Measurements from ENCODE around the gene MRC2. TPM values are rescaled to one million over a fixed set of nuclear protein-coding genes. Genes with fewer than 3 reads are reported as not detected.

MRC2 gene
- total RNA-seq, 4 donors from 2014 or later, result 23.3 to 59.8 (median 39.9) TPM

GRCh38 chr17:62741290-62741689 is 113.8 kb downstream of the MRC2 start:
- no peak for ATAC-seq
- no peak for TF ChIP-seq CTCF (IDR thresholded peaks at IDR 0.05)
- no peak for TF ChIP-seq EP300 (IDR thresholded peaks at IDR 0.05)
- no peak for TF ChIP-seq POLR2A (IDR thresholded peaks at IDR 0.05)
- no peak for TF ChIP-seq POLR2AphosphoS5 (IDR thresholded peaks at IDR 0.05)
- Histone ChIP-seq H3K27ac (no peak overlapping the region), H3K4me3 (no peak overlapping the region), H3K9me3 (no peaks in the 10 kb centered on the region), H3K36me3 (no peaks in the 10 kb centered on the region), H3K27me3 (no peaks in the 10 kb centered on the region), H3K4me1 (no peaks in the 10 kb centered on the region)
- 90 to 93% methylated on average over 4 of the region's 4 CpGs for WGBS, 2 donors (ENCODE audit: low coverage in 1 of 2)

Small RNAs within 50 kb of the gene (small RNA-seq; reads per million reads assigned to genes)
- gene RF00019 (0 reads per million in 4 donors), gene RNU6-446P (0 reads per million in 4 donors)

Other genes with a start within 250 kb of the MRC2 start
- gene EFCAB3, start 247.1 kb upstream of the MRC2 start, total RNA-seq, result not detected
- 10 to 100 TPM; 12.1 to 18.2 (median 15.9) TPM for gene METTL2A, start 203.8 kb upstream of the MRC2 start, total RNA-seq
- 10 to 100 TPM; 42.7 to 69.4 (median 51.3) TPM for gene TLK2, start 148.8 kb upstream of the MRC2 start, total RNA-seq
- under 1 TPM in 1 of 4 donors, not detected in 3; 0.19 TPM for gene MARCHF10, start 180.6 kb downstream of the MRC2 start, total RNA-seq

Data from gastroesophageal sphincter (tissue), 4 donors.